HepG2 (cell line): ENCODE measurements around the gene SNAP23.

Experiments
- ARNTL ChIP-seq: sonication (generic); formaldehyde crosslinking; IDR thresholded peaks from 2 replicates; pipeline ENCODE4 v1.4.0; 2020; ENCODE audit warnings: mild to moderate bottlenecking, missing genetic modification reagents
- DPF2 ChIP-seq: sonication (generic); formaldehyde crosslinking; IDR thresholded peaks from 2 replicates; pipeline ENCODE4 v1.4.0; 2020; ENCODE audit warnings: mild to moderate bottlenecking, low read depth, missing genetic modification reagents, borderline replicate concordance
- HBP1 ChIP-seq: IDR thresholded peaks from 2 replicates; pipeline ENCODE4 v1.6.1; 2016; ENCODE audit warnings: low read depth, control low read depth
- JUNB ChIP-seq: sonication (generic); formaldehyde crosslinking; IDR thresholded peaks from 2 replicates; pipeline ENCODE4 v1.8.0; 2022; ENCODE audit warnings: missing genetic modification reagents, mild to moderate bottlenecking, borderline replicate concordance
- PHF8 ChIP-seq: sonication (generic); formaldehyde crosslinking; IDR thresholded peaks from 2 replicates; pipeline ENCODE4 v1.5.0; 2020; ENCODE audit warnings: missing genetic modification reagents
- POLR2A ChIP-seq, 2 experiments: IDR thresholded peaks; 2 replicates each; pipeline ENCODE4 v1.6.1; 2011; ENCODE audit warnings: low read depth in 2 of 2, low read length in 2 of 2, mild to moderate bottlenecking in 1 of 2, moderate library complexity in 1 of 2; ENCODE audit not compliant: insufficient read depth in 1 of 2
- TF ChIP-seq, protein P1 (sequence below): sonication (generic); formaldehyde crosslinking; IDR thresholded peaks from 2 replicates; pipeline ENCODE4 v1.5.0; 2020; ENCODE audit warnings: mild to moderate bottlenecking, missing genetic modification reagents, moderate library complexity
- TF ChIP-seq, protein P2 (sequence below), 2 experiments: sonication (generic) in 1 of 2; formaldehyde crosslinking in 1 of 2; IDR thresholded peaks; 2 replicates each; pipeline versions ENCODE4 v1.5.1 to v1.6.1; 2011 to 2020; ENCODE audit warnings: borderline replicate concordance in 1 of 2, low read depth in 1 of 2, low read length in 1 of 2, mild to moderate bottlenecking in 1 of 2, missing genetic modification reagents in 1 of 2, moderate library complexity in 1 of 2

DNA sequence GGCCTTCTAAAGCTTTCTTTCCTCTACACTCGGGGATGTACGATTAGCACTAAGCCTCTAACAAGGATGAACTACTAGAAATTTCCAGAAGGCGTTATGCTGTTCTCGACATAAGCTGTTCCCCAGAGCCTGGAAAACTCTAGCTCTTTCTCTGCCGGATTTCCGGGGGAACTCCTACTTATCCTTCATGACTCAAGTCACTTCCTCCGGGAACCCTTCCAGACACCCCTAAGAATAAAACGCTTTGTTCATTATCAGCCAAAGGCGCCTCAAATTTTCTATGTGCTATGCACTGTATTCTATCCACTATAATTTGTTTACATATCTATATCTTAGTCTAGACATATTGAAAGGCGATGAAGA lies 455 bp upstream of the SNAP23 start:
- TF ChIP-seq PHF8 (CRISPR knock-in tag) = no peak
- TF ChIP-seq, protein P1, sequence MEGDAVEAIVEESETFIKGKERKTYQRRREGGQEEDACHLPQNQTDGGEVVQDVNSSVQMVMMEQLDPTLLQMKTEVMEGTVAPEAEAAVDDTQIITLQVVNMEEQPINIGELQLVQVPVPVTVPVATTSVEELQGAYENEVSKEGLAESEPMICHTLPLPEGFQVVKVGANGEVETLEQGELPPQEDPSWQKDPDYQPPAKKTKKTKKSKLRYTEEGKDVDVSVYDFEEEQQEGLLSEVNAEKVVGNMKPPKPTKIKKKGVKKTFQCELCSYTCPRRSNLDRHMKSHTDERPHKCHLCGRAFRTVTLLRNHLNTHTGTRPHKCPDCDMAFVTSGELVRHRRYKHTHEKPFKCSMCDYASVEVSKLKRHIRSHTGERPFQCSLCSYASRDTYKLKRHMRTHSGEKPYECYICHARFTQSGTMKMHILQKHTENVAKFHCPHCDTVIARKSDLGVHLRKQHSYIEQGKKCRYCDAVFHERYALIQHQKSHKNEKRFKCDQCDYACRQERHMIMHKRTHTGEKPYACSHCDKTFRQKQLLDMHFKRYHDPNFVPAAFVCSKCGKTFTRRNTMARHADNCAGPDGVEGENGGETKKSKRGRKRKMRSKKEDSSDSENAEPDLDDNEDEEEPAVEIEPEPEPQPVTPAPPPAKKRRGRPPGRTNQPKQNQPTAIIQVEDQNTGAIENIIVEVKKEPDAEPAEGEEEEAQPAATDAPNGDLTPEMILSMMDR (CRISPR knock-in tag) = no peak
- TF ChIP-seq ARNTL (CRISPR knock-in tag) = no peak
- TF ChIP-seq HBP1 (CRISPR knock-in tag) = no peak
- no peak for TF ChIP-seq DPF2 (CRISPR knock-in tag)
- no peak for TF ChIP-seq JUNB
- TF ChIP-seq, protein P2, sequence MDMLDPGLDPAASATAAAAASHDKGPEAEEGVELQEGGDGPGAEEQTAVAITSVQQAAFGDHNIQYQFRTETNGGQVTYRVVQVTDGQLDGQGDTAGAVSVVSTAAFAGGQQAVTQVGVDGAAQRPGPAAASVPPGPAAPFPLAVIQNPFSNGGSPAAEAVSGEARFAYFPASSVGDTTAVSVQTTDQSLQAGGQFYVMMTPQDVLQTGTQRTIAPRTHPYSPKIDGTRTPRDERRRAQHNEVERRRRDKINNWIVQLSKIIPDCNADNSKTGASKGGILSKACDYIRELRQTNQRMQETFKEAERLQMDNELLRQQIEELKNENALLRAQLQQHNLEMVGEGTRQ (IDR thresholded peaks at IDR 0.05; ENCODE audit: low read depth, low read length) = no peak
- TF ChIP-seq, protein P2 (CRISPR knock-in tag; IDR thresholded peaks at IDR 0.05; ENCODE audit: borderline replicate concordance) = no peak
- no peak for TF ChIP-seq POLR2A (IDR thresholded peaks at IDR 0.05; ENCODE audit: insufficient read depth in 1 of 2, low read depth in 2 of 2, low read length in 2 of 2)
